DOHH2 (cell line): ENCODE results near the gene COX6A2.

Experiments used
- EZH2phosphoT487 ChIP-seq: fragments of 200-600 bp; sonication (generic); IDR thresholded peaks from 2 replicates; pipeline ENCODE4 v1.6.1; 2017; ENCODE audit warnings: borderline replicate concordance, mild to moderate bottlenecking, antibody characterized with exemption, low read length, moderate library complexity, mixed read lengths
- TF ChIP-seq, protein P1 (sequence below): fragments of 200-600 bp; sonication (generic); IDR thresholded peaks from one replicate; pipeline ENCODE4 v1.5.1; 2014; ENCODE audit warnings: antibody characterized with exemption, mild to moderate bottlenecking, low read depth, low read length; ENCODE audit not compliant: poor library complexity, severe bottlenecking

DNA sequence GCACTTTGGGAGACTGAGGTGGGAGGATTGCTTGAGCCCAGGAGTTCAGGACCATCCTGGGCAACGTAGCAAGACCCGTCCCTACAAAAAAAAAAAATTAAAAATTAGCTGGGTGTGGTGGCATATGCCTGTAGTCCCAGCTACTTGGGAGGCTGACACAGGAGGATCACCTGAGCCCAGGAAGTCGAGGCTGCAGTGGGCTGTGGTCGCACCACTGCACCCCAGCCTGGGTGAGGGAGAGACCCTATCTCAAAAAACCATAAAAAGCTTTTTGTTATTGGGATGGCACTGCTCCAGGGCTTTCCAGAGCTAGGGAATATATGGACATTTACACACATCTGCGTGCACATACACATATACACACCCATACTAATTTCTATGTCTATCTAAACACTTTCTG, 23.0 kb upstream of the COX6A2 start:
- TF ChIP-seq, protein P1, sequence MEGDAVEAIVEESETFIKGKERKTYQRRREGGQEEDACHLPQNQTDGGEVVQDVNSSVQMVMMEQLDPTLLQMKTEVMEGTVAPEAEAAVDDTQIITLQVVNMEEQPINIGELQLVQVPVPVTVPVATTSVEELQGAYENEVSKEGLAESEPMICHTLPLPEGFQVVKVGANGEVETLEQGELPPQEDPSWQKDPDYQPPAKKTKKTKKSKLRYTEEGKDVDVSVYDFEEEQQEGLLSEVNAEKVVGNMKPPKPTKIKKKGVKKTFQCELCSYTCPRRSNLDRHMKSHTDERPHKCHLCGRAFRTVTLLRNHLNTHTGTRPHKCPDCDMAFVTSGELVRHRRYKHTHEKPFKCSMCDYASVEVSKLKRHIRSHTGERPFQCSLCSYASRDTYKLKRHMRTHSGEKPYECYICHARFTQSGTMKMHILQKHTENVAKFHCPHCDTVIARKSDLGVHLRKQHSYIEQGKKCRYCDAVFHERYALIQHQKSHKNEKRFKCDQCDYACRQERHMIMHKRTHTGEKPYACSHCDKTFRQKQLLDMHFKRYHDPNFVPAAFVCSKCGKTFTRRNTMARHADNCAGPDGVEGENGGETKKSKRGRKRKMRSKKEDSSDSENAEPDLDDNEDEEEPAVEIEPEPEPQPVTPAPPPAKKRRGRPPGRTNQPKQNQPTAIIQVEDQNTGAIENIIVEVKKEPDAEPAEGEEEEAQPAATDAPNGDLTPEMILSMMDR: no peak
- no peak for TF ChIP-seq EZH2phosphoT487
